SJSA1 (cell line): ENCODE measurements around the gene FGD5. TPM values are rescaled to one million over a fixed set of nuclear protein-coding genes. Genes with fewer than 3 reads are reported as not detected.
"Not testable (repeated sequence)": the region's sequence is repeated elsewhere in the genome, so short reads cannot be mapped to it uniquely, and the experiment has no call there.

Source experiments
- DNase-seq, 2 experiments: peaks; one replicate each; pipeline ENCODE4 v3.0.0-alpha.2; 2015 to 2020; ENCODE audit warnings: low spot score in 2 of 2, low read depth in 1 of 2
- H3K27ac ChIP-seq: fragments of 250-450 bp; sonication (Bioruptor Pico); 2 replicates; pipeline ENCODE4 v1.5.1; 2020; ENCODE audit warnings: mild to moderate bottlenecking, moderate library complexity
- H3K27me3 ChIP-seq: fragments of 250-450 bp; sonication (Bioruptor Pico); replicated peaks from 2 replicates; pipeline ENCODE4 v1.5.1; 2020; ENCODE audit warnings: mild to moderate bottlenecking, moderate library complexity
- H3K36me3 ChIP-seq: fragments of 250-450 bp; sonication (Bioruptor Pico); 2 replicates; pipeline ENCODE4 v1.5.1; 2020; ENCODE audit warnings: mild to moderate bottlenecking
- H3K4me1 ChIP-seq: fragments of 250-450 bp; sonication (Bioruptor Pico); replicated peaks from 2 replicates; pipeline ENCODE4 v1.6.1; 2021; ENCODE audit warnings: mild to moderate bottlenecking
- H3K4me3 ChIP-seq: fragments of 250-450 bp; sonication (Bioruptor Pico); 2 replicates; pipeline ENCODE4 v1.5.1; 2020; ENCODE audit warnings: mild to moderate bottlenecking
- H3K9me3 ChIP-seq: fragments of 250-450 bp; sonication (Bioruptor Pico); replicated peaks from 2 replicates; pipeline ENCODE4 v1.5.1; 2020; ENCODE audit warnings: mild to moderate bottlenecking
- total RNA-seq: library from RNA; depleted of rRNA; stranded (reverse); fragments of >200 nt; shearing (Covaris generic); gene quantifications from 2 replicates; pipeline ENCODE4 v1.2.3, GENCODE V29; 2014

The FGD5 gene
- total RNA-seq, 1 experiment from 2014 or later = not detected

GRCh38 chr3:14902719-14903118 lies 84.0 kb downstream of the FGD5 start:
- no peaks in the 10 kb centered on the region for H3K4me1 ChIP-seq
- H3K36me3 ChIP-seq = no peaks in the 10 kb centered on the region
- H3K27me3 ChIP-seq = no peaks in the 10 kb centered on the region
- no peak overlapping the region for H3K4me3 ChIP-seq
- no peak for DNase-seq
- no peaks in the 10 kb centered on the region for H3K9me3 ChIP-seq
- H3K27ac ChIP-seq = no peak overlapping the region

GRCh38 chr3:14903501-14903900 lies 84.7 kb downstream of the FGD5 start:
- H3K36me3 ChIP-seq, H3K27me3 ChIP-seq, H3K4me3 ChIP-seq, H3K27ac ChIP-seq, DNase-seq, H3K9me3 ChIP-seq, H3K4me1 ChIP-seq: not testable (repeated sequence)

GRCh38 chr3:14905055-14905657 lies 86.4 kb downstream of the FGD5 start:
- no peak overlapping the region for H3K4me3 ChIP-seq
- H3K36me3 ChIP-seq = no peaks in the 10 kb centered on the region
- H3K9me3 ChIP-seq = no peaks in the 10 kb centered on the region
- H3K27ac ChIP-seq = no peak overlapping the region
- no peak for DNase-seq
- H3K27me3 ChIP-seq = peaks cover 4% of the 10 kb centered on the region
- H3K4me1 ChIP-seq = no peaks in the 10 kb centered on the region

GRCh38 chr3:14906355-14906971 lies 87.7 kb downstream of the FGD5 start:
- Histone ChIP-seq H3K27ac (no peak overlapping the region), H3K4me3 (no peak overlapping the region), H3K27me3 (peaks cover 4% of the 10 kb centered on the region), H3K9me3 (no peaks in the 10 kb centered on the region), H3K36me3 (no peaks in the 10 kb centered on the region), H3K4me1 (no peaks in the 10 kb centered on the region)
- no peak for DNase-seq

- H3K27me3 ChIP-seq = peaks cover 4% of the 10 kb centered on the region
- H3K9me3 ChIP-seq = no peaks in the 10 kb centered on the region
- no peak overlapping the region for H3K27ac ChIP-seq
- DNase-seq = no peak
- no peak overlapping the region for H3K4me3 ChIP-seq
- no peaks in the 10 kb centered on the region for H3K36me3 ChIP-seq
- H3K4me1 ChIP-seq = no peaks in the 10 kb centered on the region
Observed at GRCh38 chr3:14907043-14907966, 88.5 kb downstream of the FGD5 start.

- Histone ChIP-seq H3K4me3 (no peak overlapping the region), H3K27me3 (peaks cover 4% of the 10 kb centered on the region), H3K36me3 (no peaks in the 10 kb centered on the region), H3K27ac (no peak overlapping the region), H3K9me3 (no peaks in the 10 kb centered on the region), H3K4me1 (no peaks in the 10 kb centered on the region)
- no peak for DNase-seq
Observed at GRCh38 chr3:14909250-14909649, 90.5 kb downstream of the FGD5 start.

GRCh38 chr3:14911651-14912050 lies 92.9 kb downstream of the FGD5 start:
- DNase-seq = no peak
- H3K36me3 ChIP-seq = no peaks in the 10 kb centered on the region
- no peak overlapping the region for H3K27ac ChIP-seq
- peaks cover 4% of the 10 kb centered on the region for H3K27me3 ChIP-seq
- no peaks in the 10 kb centered on the region for H3K4me1 ChIP-seq
- H3K4me3 ChIP-seq = no peak overlapping the region
- no peaks in the 10 kb centered on the region for H3K9me3 ChIP-seq

- Histone ChIP-seq H3K36me3 (no peaks in the 10 kb centered on the region), H3K4me1 (no peaks in the 10 kb centered on the region), H3K27me3 (peaks cover 4% of the 10 kb centered on the region), H3K27ac (no peak overlapping the region), H3K9me3 (no peaks in the 10 kb centered on the region), H3K4me3 (no peak overlapping the region)
- DNase-seq = no peak
Observed at GRCh38 chr3:14913071-14913925, 94.5 kb downstream of the FGD5 start.

GRCh38 chr3:14913926-14914778 lies 95.4 kb downstream of the FGD5 start:
- H3K9me3 ChIP-seq = no peaks in the 10 kb centered on the region
- H3K27me3 ChIP-seq = peaks cover 2% of the 10 kb centered on the region
- H3K36me3 ChIP-seq = no peaks in the 10 kb centered on the region
- H3K4me1 ChIP-seq = no peaks in the 10 kb centered on the region
- H3K27ac ChIP-seq = no peak overlapping the region
- H3K4me3 ChIP-seq = no peak overlapping the region
- DNase-seq = no peak

- H3K4me3 ChIP-seq = no peak overlapping the region
- H3K27me3 ChIP-seq = no peaks in the 10 kb centered on the region; the same call in 1 of the 2 replicates
- no peak overlapping the region for H3K27ac ChIP-seq
- no peaks in the 10 kb centered on the region for H3K36me3 ChIP-seq
- no peak for DNase-seq
- no peaks in the 10 kb centered on the region for H3K4me1 ChIP-seq
- no peaks in the 10 kb centered on the region for H3K9me3 ChIP-seq
Observed at GRCh38 chr3:14914779-14915117, 96.0 kb downstream of the FGD5 start.

GRCh38 chr3:14915636-14916222 lies 97.0 kb downstream of the FGD5 start:
- Histone ChIP-seq H3K27me3 (no peaks in the 10 kb centered on the region; the same call in 1 of the 2 replicates), H3K9me3 (no peaks in the 10 kb centered on the region), H3K4me1 (peaks cover under 1% of the 10 kb centered on the region; the same call in 1 of the 2 replicates), H3K4me3 (no peak overlapping the region), H3K36me3 (no peaks in the 10 kb centered on the region), H3K27ac (no peak overlapping the region)
- DNase-seq = no peak

GRCh38 chr3:14918356-14918860 lies 99.6 kb downstream of the FGD5 start:
- Histone ChIP-seq H3K27me3 (no peaks in the 10 kb centered on the region; the same call in 1 of the 2 replicates), H3K4me1 (peaks cover 4% of the 10 kb centered on the region; the same call in 1 of the 2 replicates), H3K36me3 (no peaks in the 10 kb centered on the region), H3K9me3 (no peaks in the 10 kb centered on the region), H3K27ac (no peak overlapping the region), H3K4me3 (no peak overlapping the region)
- DNase-seq = no peak
